GM04503 (cell line): Measurements from ENCODE around the gene PIK3CB.
A peak's percentile ranks its signal among the peaks of the same experiment; 100 is the strongest.
"Not testable (repeated sequence)": the region's sequence is repeated elsewhere in the genome, so short reads cannot be mapped to it uniquely, and the experiment has no call there.

Source experiments
- DNase-seq: peaks from one replicate; pipeline ENCODE4 v3.0.0-alpha.2; 2012; ENCODE audit warnings: low read depth

Gene PIK3CB

GRCh38 chr3:138803006-138803653, 31.6 kb downstream of the PIK3CB start:
- DNase-seq, result no peak

GRCh38 chr3:138802223-138802622, 32.5 kb downstream of the PIK3CB start:
- DNase-seq, result not testable (repeated sequence)

DNA sequence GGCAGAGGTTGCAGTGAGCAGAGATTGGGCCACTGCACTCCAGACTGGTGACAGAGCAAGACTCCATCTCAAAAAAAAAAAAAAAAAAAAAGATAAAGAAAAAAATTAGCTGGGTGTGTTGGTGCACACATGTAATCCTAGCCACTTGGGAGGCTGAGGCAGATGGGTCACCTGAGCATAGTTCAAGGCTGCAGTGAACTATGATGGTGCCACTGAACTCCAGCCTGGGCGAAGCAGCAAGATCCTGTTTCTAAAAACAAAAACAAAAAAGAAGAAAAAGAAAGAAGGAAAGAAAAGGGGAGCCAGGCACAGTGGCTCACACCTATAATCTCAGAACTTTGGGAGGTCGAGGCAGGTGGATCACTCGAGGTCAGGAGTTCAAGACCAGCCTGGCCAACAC, 32.9 kb downstream of the PIK3CB start:
- no peak for DNase-seq

DNA sequence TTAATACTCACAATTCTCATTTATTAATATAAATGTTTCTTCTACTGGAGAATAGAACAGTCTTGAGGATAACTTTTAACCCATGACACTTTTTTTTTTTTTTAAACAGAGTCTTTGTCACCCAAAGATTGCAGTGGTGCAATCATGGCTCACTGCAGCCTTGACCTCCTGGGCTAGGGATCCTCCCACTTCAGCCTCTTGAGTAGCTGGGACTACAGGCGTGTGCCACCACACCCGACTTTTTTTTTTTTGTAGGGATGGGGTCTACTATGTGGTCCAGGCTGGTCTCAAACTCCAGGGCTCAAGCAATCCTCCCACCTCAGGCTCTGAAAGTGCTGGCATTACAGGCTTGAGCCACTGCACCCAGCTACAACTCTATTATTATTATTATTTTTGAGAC, 34.5 kb downstream of the PIK3CB start:
- DNase-seq, result no peak

GRCh38 chr3:138799822-138800221, 34.9 kb downstream of the PIK3CB start:
- no peak for DNase-seq

DNA sequence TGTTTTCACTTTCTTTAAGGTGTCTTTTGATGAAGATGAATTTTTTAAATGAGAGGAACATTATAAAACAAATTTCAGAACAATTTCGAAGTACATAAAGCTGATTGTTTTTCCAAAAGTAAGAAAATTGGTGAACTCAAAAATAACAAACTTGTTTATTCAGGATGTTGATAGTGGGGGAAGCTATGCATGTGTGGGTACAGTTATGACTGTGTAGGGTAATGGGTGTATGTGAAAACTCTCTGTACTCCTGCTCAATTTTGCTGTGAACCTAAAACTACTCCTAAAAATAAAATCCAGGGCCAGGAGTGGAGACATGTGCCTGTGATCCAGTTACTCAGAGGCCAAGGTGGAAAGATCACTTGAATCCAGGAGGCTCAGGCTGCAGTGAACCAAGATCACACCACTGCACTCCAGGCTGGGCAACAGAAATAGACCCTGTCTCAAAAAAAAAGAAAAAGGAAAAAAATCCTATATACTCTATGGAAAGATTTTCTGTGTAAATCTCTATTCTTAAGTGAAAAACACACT, 37.2 kb downstream of the PIK3CB start:
- DNase-seq, result no peak

DNA sequence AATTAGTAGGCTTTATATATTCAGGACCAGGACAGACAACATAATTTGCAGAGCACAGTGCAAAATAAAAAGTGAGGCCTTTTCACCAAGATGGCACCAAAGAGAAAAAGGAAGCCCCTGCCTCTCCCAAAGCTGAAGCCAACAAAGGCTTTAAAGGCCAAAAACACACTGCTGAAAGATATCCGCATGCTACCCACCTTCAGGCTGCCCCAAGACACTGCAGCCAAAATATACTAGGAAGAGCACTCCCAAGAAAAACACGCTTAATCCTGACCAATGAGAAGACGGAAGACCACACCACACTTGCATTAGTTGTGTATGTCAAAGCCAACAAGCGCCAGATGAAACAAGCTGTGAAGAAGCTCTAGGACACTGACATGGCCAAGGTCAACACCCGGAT, 38.0 kb downstream of the PIK3CB start:
- DNase-seq, result no peak

- DNase-seq, result peak; percentile 61
These were observed 47.9 kb downstream of the PIK3CB start for GRCh38 chr3:138786788-138787271.

- DNase-seq, result no peak
These were observed 48.8 kb downstream of the PIK3CB start for GRCh38 chr3:138785951-138786350.

GRCh38 chr3:138785362-138785857, 49.3 kb downstream of the PIK3CB start:
- not testable (repeated sequence) for DNase-seq

DNA sequence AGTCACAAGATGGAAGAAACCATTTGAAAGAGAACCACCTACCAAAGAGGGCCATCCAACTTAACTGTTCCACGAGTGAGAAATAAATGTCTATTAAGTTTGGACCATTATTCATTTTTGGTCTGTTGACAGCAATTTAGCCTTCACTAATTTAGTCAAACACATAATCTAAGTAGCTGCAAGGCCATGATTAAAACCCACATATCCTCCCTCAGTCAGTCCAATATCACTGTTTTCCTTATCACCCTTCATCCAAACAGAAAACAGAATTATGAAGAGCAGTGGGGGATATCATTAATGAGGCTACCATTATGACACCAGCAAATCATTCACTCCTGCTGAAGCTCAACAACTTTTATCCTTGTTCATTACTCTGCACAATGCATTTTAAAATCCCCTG, 52.0 kb downstream of the PIK3CB start:
- no peak for DNase-seq

DNA sequence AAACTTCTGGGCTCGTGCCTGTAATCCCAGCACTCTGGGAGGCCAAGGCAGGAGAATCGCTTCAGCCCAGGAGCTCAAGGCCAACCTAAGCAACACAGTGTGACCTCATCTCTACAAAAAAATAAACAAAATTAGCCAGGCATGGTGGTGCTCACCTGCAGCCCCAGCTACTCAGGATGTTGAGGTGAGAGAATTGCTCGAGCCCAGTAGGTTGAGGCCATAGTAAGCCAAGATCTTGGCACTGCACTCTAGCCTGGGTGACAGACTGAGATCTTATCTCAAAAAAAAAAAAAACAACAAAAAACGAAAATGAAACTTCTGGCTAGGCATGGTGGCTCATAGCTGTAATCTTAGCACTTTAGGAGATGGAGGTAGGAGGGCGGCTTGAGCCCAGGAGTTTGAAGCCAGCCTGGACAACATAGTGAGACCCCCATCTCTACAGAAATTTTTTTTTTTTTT, 53.7 kb downstream of the PIK3CB start:
- DNase-seq, result no peak

DNA sequence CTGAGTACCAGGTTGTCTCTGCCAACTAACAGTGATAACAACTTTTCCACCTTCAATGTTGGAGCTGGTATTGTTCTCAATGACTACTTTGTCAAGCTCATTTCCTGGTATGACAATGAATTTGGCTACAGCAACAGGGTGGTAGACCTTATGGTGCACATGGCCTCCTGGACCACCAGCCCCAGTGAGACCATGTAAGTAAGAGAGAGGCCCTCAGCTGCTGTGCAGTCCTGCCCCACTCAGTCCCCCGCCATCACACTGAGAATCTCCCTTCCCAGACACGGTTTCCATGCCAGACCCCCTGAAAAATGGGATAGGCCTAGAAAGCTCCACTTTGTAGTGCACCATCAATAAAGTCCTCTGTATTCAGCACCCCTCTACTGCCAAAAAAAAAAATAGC, 56.1 kb downstream of the PIK3CB start:
- DNase-seq, result no peak

DNA sequence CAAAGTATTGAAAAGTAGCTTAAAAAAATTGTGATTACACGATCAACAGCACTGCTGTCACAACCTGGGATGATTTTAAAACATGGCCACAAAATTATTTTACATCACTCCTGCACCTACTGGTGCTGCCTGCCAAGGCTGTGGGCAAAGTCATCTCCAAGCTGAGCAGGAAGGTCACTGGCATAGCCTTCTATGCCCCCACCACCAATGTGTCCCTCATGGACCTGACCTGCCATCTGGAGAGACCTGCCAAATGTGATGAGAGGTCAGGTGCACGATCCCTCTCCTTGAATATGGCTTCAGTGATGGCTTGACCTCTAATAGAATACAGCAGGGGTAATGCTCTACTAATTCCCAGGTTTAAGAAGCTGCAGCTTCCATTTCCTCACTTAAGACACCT, 57.8 kb downstream of the PIK3CB start:
- DNase-seq, result no peak

- no peak for DNase-seq
These were observed 59.5 kb downstream of the PIK3CB start for GRCh38 chr3:138775254-138775595.

DNA sequence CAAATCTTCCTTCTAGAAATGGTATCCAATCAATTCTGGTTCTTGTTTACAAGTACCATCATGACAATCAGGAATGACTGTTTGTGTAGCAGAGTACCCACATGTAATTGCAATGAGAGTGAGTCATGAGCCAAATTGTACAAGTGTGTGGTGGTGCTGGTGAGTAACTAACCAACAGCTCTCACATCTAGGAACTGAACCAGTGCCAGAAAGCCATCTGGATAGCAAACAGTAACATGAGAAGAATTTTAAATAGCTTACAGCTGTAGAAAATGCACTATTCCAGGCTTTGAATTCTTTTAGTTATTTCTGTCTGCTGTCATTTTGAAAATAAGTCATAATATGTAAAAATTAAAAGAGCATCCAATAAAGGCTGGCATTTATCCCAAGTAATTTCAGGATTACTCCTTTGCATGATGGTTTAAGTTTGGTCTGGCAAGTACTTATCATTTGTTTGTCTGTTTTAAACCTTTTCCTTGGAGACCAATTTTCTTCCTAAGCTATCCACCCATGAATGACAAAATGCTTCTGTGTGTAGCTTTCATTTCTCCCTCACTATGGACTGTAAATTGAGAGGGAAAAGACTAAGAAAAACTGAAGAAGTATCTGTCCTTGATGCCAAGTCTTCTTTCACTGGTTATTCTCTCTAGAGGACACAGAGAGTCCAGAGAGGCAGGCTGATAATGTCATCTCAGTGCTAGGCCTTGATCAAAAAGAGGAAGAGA, 60.0 kb downstream of the PIK3CB start:
- DNase-seq, result peak; percentile 100

- no peak for DNase-seq
These were observed 63.1 kb downstream of the PIK3CB start for GRCh38 chr3:138771585-138771984.

DNA sequence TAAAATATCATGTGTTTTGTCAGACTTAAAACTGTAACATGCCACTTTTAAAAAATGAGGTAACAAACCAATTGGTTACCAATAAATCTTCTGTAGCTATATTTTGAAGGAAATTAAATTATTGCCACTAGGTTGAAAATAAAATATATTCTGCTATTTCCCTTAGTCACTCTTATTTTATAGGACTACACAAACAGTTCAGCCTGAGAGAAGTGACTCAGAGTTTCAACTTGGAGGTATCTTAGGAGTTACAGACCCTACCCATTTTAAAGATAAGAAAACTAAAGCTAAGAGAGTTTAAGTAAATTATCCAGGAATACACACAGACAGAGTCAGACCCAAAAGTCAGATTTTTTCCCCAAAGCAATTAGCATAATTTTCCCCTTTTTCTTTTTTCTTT, 65.1 kb downstream of the PIK3CB start:
- DNase-seq, result no peak

DNA sequence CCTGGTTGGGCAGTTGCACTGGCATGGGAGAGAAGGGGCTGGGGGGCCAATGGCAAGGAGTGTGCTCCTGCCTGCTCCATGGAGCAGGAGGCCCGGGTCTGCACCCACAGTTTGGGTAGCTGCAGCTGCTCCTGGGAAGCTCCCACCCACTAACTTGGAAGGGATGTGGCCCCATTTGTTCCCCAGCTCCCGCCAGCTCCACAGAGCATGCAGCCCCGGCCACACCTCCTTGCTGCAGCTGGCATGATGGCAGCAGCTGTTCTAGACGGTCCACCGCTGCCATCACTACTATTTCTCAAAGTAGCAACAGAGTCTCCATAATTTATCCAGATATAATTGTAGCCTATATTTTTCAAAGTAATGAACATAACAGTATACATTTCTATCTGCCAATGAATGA, 65.8 kb downstream of the PIK3CB start:
- DNase-seq, result no peak

DNA sequence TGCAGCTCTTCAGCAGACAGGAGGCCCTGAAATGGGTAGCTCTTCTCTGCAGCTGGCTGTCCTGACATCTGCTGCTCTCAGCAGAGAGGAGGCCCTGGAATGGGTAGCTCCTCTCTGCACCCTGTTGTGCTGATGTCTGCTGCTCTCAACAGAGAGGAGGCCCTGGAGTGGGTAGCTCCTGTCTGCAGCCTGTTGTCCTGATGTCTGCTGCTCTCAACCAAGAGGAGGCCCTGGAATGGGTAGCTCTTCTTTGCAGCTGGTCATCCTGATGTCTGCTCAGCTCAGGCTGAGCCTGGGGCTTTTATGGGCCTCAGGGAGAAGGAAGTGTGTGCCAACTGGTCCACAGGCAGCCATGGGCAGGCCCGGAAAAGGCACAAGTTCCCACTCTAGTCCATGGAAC, 66.6 kb downstream of the PIK3CB start:
- no peak for DNase-seq

GRCh38 chr3:138767498-138768104, 67.1 kb downstream of the PIK3CB start:
- no peak for DNase-seq

- no peak for DNase-seq
These were observed 73.7 kb downstream of the PIK3CB start for GRCh38 chr3:138761002-138761401.

DNA sequence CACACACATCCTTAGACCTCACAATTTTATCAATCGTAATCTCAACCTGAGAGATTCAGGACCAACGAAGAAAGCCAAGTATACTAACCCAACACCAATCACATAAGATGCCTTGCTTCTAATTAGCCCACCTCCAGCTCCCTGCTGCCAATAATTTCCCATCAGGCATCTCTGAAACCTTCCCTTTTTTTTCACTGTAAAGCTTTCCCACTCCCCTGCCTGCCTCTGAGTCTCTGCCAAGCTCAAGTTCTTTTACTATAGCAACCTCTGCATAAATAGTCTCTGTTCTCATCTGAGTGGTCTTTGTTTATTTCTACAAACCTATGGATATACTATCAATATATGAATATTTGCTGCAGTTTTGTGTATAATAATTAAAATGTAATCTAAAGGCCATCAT, 86.5 kb downstream of the PIK3CB start:
- DNase-seq, result no peak
